NCI-H1105 treated with DMSO at 0.1 percent for 48 hours (cell line): Measurements from ENCODE around the gene KCNH2.
"Not testable (repeated sequence)": the region's sequence is repeated elsewhere in the genome, so short reads cannot be mapped to it uniquely, and the experiment has no call there.

Source experiments
- DNase-seq: peaks from one replicate; lab custom pipeline; 2025; lab: John Stamatoyannopoulos, UW

The KCNH2 gene

DNA sequence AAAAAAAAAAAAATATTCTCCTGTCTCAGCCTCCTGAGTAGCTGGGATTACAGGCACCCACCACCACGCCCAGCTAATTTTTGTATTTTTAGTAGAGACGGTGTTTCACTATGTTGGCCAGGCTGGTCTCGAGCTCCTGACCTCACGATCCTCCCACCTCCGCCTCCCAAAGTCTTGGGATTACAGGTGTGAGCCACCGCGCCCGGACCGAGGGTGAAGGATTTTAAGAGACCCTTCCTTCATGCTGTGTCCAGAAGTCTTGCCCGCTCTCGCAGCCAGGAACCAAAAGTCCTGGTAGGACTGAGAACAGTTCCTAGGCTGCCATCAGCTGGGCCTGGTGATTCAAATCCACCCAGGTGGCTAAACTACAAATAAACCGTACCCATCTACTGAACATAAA, 33.5 kb upstream of the KCNH2 start:
- not testable (repeated sequence) for DNase-seq

DNA sequence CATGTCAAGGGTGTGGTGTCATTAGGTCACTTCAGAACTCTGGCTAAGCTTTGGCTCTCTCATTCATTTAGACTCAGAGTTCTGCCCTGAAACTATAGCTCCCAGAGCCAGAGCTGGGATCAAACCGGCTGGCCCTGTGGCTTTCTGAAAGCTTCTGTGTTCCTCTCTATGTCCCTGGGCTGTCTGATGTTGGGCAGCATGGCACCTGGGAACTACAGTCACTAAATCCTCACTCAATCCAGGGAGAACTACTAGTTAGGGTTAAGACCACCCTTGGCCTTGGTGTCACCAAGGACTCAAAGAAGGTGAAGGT, 32.9 kb upstream of the KCNH2 start:
- no peak for DNase-seq

DNA sequence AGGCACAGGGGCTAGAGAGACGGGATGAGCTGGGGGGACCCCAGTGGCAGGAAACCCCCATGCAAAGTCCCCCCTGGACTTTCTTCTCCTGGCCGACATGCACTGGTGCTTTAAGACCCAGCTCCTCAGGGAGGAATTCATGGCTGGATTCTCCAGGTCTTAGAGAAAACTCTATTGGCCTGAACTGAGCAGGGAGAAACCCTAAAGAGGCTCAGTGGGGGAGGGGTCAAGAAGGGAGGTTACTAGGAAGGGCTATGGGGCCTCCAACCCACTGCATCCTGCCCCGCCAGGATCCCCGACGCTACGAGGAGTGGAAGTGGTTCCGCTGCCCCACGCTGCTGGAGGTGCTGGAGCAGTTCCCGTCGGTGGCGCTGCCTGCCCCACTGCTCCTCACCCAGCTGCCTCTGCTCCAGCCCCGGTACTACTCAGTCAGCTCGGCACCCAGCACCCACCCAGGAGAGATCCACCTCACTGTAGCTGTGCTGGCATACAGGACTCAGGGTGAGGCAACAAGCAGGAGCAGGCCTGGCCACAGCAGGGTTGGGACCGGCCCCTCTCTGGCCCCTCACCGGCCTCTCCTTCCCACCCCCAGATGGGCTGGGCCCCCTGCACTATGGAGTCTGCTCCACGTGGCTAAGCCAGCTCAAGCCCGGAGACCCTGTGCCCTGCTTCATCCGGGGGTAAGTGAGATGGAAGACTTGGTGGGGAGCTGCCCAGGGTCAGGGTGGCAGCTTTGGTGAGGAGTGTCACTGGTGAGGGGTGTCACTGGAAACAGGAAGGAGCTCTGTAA, 32.4 kb upstream of the KCNH2 start:
- DNase-seq, result no peak

DNA sequence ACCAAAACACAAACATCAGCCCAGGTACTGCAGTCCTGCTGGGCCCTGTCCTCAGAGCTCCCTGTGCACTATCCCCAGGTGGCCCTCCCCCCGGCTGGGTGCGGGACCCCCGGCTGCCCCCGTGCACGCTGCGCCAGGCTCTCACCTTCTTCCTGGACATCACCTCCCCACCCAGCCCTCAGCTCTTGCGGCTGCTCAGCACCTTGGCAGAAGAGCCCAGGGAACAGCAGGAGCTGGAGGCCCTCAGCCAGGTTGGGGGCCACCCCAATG, 31.9 kb upstream of the KCNH2 start:
- no peak for DNase-seq

DNA sequence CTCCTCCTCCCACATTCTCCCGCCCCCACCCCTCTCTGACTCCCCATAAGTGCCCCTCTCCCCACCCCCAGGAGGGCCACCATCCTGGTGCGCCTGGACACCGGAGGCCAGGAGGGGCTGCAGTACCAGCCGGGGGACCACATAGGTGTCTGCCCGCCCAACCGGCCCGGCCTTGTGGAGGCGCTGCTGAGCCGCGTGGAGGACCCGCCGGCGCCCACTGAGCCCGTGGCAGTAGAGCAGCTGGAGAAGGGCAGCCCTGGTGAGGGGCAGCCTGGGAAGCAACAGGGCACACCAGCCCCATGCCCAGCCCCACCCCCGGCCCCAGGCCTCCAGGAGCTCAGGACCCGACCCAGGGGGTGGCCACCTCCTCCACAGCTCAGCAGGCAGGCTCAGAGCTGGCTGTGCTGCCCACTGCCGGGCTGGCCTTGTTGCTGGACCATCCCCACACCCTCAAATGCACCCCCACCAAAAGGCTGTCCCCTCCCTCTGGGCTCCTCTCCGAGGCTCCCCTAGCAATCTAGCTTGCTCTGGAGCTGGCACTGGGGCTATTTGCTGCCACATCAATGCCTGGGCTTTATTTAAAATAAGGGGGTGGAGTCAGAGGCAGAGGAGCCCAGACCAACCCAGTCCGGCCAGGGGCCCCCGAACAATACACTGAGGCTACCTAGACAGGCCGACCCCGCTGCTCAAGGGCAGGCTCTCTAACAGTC, 31.4 kb upstream of the KCNH2 start:
- DNase-seq, result no peak

DNA sequence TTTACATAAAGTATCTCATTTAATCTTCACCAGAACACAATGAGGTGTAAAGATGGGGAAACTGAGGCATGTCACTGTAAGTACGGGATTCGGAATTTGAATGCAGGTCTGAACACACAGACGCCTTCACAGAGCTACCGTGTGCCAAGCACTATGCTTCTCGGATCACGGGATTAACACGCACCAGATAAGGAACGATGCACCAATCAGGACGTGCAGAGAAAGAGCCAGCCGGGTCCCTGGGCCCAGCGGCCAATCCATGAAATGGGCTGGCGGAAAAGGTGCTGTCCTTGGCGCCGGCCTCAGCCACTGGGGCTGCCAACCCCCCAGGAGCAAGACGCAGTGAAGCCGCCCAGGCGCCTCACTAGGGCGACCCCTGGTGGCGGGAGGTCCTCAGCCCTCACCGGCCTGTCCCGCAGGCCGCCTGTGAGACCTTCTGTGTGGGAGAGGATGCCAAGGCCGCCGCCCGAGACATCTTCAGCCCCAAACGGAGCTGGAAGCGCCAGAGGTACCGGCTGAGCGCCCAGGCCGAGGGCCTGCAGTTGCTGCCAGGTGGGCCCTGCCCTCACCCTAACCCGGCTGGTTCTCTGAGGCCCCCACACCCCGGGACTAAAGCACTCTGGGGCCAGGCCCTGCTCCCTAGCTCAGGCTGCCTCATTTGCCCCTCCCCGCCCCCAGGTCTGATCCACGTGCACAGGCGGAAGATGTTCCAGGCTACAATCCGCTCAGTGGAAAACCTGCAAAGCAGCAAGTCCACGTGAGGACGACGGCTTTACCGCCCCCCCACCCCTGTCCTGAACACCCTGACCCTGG, 30.6 kb upstream of the KCNH2 start:
- DNase-seq, result no peak

DNA sequence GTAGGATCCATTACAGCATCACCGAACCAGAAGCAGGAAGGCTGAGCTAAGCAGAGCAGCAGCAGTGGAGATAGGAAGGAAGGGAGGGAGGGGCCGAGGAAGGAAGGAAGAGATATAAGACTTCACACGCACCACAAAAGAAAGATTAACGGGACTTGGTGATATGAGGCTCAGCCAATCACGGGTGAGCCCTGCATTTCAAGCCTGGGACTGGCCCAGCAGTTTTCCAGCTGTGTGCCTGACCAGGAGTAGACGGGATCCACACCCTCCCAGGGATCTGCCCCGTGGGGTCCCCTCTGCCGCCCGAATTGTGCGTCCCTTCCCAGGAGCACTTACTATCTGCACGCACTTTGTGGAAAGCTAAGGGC, 30.0 kb upstream of the KCNH2 start:
- DNase-seq, result no peak

DNA sequence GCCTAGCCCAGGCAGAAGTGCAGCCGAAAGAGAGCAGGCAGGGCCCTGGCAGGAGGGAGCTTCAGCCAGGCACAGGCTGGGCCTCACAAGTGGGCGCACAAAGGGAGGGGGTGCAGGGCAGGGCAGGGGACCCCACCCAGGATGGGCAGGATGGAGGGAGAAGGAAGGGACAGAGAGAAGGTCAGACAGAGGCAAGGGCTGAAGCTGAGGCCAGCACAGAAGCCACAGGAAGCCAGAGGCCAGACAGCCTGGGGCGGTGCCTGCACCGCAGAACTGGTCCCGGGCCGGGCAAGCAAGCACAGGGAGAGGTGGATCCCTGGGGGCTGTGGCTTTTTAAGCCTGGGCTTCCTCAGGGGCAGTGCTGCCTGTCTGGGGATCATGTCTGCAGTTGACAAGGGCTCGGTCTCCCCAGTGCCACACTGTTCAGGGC, 29.4 kb upstream of the KCNH2 start:
- DNase-seq, result no peak

DNA sequence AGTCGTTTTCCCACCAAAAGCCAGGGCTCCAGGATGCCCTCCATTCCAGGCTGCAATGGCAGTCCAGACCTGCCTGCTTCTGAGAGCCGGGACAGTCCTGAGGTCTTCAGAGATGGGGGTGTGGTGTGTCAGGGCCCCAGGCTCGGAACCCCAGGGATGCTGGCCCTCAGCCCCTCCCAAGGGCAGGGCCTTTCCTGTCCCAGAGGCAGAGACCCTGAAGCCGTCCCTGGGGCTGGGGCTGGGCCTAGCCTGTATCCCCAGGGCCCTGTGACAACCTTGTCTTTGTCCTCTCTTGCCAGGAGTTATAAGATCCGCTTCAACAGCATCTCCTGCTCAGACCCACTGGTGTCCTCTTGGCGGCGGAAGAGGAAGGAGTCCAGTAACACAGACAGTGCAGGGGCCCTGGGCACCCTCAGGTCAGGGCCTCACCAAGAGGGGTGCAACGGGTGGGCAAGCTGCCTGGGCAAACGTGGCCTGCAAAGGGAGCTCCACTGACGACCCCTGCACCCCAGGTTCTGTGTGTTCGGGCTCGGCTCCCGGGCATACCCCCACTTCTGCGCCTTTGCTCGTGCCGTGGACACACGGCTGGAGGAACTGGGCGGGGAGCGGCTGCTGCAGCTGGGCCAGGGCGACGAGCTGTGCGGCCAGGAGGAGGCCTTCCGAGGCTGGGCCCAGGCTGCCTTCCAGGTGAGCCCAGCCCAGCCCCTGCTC, 28.6 kb upstream of the KCNH2 start:
- no peak for DNase-seq

DNA sequence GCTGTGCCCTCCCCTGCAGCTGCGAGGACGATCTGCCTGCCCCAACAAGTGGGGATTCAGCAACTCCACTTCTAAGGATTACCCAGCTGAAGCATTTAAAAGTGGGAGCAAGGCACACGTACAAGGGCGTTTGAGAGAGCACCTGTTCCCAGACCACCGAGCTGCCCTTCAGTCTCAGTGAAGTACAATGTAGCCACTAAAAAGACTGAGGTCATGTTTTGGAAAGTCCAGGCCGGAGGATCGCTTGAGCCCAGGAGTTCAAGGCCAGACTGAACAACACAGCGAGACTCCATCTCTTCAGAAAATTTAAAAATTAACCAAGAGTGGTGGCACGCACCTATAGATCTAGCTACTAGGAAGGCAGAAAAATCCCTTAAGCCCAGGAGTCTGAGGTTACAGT, 27.4 kb upstream of the KCNH2 start:
- no peak for DNase-seq

DNA sequence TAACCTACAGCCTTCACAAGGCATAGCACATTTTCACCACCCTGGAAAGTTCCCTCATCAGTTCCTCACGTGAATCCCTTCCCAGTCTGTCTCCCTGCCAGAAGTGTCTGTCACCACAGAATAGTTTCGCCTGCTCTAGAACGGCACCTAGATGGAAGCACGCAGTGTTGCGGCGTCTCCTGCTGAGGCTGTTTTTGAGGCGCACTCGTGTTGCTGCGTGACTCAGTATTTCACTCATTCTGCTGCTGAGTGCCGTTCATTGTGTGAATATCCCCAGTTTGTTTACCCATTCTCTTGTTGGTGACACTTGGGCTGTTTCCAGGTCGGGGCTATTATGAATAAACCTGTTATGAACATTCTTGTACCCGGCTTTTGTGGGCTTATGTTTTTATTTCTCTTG, 25.5 kb upstream of the KCNH2 start:
- peak; percentile 7 for DNase-seq

DNA sequence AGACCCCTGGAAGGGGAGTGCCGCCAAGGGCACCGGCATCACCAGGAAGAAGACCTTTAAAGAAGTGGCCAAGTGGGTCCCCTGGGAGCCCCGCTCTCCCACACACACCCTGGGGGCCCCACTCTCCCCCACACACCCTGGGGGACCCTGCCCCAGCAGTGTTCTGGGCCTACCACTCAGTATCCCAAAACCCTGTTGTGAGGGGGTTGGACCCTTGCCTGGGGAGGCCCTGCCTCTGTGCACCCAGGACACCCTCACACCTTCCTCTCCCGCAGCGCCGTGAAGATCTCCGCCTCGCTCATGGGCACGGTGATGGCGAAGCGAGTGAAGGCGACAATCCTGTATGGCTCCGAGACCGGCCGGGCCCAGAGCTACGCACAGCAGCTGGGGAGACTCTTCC, 23.4 kb upstream of the KCNH2 start:
- no peak for DNase-seq

DNA sequence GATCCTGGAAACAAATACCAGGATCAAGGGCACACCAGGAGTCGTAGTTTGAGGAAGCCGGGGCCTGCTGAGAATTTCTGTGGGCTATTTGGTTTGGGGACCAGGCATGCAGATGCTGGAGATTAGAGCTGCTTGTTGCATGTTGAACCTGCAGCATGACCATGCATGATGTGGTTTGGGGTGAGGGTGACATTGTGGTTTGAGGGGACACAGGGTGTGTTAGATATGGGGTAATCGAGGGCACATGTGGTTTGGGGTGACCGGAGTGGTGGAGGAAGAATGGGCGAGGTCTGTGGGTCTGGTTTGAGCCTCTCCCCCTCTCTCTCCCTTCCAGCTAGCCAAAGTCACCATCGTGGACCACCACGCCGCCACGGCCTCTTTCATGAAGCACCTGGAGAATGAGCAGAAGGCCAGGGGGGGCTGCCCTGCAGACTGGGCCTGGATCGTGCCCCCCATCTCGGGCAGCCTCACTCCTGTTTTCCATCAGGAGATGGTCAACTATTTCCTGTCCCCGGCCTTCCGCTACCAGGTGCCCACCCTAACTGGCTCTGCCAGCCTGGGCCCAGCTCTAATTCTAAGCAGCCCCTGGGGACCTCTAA, 22.9 kb upstream of the KCNH2 start:
- DNase-seq, result no peak

DNA sequence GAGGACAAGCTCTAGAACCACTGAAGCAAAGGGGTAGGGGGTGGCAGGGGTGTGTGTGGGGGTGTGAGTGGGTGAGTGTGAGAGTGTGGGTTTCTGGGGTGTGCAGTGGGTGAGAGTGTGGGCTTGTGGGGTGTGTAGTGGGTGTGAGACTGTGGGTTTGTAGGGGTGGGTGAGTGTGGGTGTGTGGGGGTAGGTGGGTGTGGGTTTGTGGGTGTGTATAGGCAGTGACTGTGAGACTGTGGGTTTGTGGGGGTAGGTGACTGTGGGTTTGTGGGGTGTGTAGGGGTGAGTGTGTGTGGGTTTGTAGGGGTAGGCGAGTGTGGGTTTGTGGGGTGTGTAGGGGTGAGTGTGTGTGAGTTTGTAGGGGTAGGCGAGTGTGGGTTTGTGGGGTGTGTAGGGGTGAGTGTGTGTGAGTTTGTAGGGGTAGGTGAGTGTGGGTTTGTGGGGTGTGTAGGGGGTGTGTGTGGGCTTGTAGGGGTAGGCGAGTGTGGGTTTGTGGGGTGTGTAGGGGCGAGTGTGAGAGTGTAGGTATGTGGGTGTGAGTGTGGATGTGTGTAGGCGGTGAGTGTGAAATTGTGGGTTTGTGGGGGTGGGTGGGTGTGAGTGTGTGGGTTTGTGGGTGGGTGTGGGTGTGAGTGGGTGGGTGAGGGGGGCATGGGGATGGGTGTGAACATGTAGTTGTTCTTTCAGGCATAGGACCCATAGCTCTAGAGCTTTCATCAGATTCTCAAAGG, 21.5 kb upstream of the KCNH2 start:
- DNase-seq, result no peak

DNA sequence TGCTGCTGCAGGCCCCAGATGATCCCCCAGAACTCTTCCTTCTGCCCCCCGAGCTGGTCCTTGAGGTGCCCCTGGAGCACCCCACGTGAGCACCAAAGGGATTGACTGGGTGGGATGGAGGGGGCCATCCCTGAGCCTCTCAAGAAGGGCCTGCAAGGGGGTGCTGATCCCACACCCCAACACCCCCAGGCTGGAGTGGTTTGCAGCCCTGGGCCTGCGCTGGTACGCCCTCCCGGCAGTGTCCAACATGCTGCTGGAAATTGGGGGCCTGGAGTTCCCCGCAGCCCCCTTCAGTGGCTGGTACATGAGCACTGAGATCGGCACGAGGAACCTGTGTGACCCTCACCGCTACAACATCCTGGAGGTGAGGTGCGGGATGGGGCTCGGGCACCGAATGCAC, 20.9 kb upstream of the KCNH2 start:
- no peak for DNase-seq

DNA sequence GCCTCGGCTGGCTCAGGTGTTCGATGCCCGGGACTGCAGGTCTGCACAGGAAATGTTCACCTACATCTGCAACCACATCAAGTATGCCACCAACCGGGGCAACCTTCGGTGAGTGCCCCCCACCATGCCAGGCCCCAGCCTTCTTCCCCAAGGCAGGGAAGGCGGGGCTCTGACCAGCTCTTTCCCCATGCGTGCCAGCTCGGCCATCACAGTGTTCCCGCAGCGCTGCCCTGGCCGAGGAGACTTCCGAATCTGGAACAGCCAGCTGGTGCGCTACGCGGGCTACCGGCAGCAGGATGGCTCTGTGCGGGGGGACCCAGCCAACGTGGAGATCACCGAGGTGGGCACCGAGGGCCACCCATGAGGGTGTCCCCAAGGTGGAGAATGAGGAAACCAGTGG, 20.2 kb upstream of the KCNH2 start:
- no peak for DNase-seq

DNA sequence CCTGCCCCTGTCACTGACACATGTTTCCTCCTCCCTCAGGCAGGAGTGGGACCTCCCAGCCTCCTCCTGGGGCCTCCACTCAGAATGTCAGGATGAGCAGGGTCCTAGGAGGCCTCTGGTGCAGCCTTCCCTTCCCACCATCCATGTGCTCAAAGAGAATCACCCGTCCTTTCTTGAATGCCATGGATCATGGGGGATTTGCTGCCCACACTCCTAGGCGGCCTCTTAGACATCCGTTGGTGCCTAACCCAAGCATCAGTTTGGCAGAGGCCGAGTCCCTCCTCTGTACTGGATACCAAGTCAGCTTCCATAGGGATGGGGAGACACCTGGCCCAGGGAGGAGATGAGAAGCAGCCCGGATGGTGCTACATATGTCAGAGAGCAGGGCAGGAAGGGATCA, 19.7 kb upstream of the KCNH2 start:
- DNase-seq, result no peak

DNA sequence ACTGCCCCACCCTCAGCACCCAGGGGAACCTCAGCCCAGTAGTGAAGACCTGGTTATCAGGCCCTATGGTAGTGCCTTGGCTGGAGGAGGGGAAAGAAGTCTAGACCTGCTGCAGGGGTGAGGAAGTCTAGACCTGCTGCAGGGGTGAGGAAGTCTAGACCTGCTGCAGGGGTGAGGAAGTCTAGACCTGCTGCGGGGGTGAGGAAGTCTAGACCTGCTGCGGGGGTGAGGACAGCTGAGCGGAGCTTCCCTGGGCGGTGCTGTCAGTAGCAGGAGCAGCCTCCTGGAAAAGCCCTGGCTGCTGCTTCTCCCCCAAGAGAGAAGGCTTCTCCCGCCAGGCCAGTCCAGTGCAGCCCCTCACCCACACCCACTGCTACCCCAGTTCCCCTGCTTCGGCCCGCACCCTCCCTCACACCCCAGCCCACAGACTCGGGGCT, 19.0 kb upstream of the KCNH2 start:
- DNase-seq, result no peak

DNA sequence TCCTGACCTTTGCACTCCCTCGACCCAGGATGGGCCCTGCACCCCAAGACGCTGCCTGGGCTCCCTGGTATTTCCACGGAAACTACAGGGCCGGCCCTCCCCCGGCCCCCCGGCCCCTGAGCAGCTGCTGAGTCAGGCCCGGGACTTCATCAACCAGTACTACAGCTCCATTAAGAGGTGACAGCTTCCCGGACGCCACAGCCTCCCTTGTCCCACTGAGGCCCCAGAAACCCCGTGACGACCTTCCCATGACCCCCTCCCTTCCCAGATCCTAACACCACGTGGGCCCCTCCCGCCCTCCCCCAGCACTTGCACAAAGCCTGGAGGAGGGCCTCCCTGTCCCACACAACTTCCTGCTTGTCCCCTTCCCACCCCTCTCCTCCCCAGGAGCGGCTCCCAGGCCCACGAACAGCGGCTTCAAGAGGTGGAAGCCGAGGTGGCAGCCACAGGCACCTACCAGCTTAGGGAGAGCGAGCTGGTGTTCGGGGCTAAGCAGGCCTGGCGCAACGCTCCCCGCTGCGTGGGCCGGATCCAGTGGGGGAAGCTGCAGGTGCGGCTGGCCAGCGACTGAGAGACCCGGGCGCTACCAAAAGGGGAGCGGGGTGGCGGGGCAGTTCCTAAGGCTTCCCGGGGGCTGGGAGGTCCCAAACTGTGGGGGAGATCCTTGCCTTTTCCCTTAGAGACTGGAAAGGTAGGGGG, 18.4 kb upstream of the KCNH2 start:
- no peak for DNase-seq

DNA sequence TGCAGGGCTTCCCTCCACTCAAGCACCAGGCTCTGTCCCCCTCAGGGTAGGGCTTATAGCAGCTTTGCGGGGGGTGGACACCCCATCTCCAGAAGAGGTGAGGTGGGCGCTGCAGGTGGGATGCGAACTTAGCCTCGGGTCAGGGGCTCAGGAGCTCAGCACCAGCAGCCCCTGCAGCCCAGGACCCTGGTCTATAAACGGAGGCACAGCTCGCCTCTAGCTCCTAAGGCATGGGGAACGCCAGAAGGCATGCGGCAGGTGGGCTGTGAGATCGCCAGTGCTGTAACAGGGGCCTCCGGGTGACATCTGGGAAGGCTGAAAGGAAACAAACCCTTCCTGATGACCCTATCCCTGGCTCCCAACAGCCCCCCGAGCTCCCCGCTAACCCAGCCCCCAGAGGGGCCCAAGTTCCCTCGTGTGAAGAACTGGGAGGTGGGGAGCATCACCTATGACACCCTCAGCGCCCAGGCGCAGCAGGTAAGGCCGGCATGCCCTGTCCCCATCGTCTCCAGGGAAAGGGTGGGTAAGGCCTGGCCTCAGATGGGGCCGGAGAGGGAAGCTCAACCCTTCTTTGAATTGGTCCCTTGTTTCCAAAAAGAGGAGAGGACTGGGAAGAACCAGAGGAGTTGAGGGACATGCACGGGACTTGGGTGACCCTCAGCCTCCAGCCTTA, 16.9 kb upstream of the KCNH2 start:
- no peak for DNase-seq
